ENCODE results near the gene SNX24.
"Not testable (repeated sequence)": the region's sequence is repeated elsewhere in the genome, so short reads cannot be mapped to it uniquely, and the experiment has no call there.

The SNX24 gene

GRCh38 chr5:122874179-122874875, 28.9 kb downstream of the SNX24 start:
- no peak for DNase-seq

GRCh38 chr5:122877518-122877917, 32.1 kb downstream of the SNX24 start:
- no peak for DNase-seq

- no peak for DNase-seq
Measured at GRCh38 chr5:122879076-122879475, 33.7 kb downstream of the SNX24 start.

- DNase-seq, result no peak
Measured at GRCh38 chr5:122880170-122880689, 34.8 kb downstream of the SNX24 start.

GRCh38 chr5:122880749-122881148, 35.3 kb downstream of the SNX24 start:
- no peak for DNase-seq

GRCh38 chr5:122882831-122883230, 37.4 kb downstream of the SNX24 start:
- no peak for DNase-seq

GRCh38 chr5:122885045-122885517, 39.7 kb downstream of the SNX24 start:
- DNase-seq, result no peak

- DNase-seq, result no peak
Measured at GRCh38 chr5:122885891-122886290, 40.5 kb downstream of the SNX24 start.

GRCh38 chr5:122895141-122895540, 49.7 kb downstream of the SNX24 start:
- DNase-seq, result no peak

GRCh38 chr5:122896598-122897282, 51.3 kb downstream of the SNX24 start:
- no peak for DNase-seq

GRCh38 chr5:122897283-122897602, 51.8 kb downstream of the SNX24 start:
- DNase-seq, result no peak

- no peak for DNase-seq
Measured at GRCh38 chr5:122901346-122901745, 55.9 kb downstream of the SNX24 start.

- no peak for DNase-seq
Measured at GRCh38 chr5:122902263-122902662, 56.9 kb downstream of the SNX24 start.

GRCh38 chr5:122906768-122907167, 61.4 kb downstream of the SNX24 start:
- DNase-seq, result no peak

- no peak for DNase-seq
Measured at GRCh38 chr5:122907276-122907675, 61.9 kb downstream of the SNX24 start.

- no peak for DNase-seq
Measured at GRCh38 chr5:122908108-122908507, 62.7 kb downstream of the SNX24 start.

GRCh38 chr5:122908662-122909061, 63.2 kb downstream of the SNX24 start:
- DNase-seq, result no peak

- DNase-seq, result no peak
Measured at GRCh38 chr5:122909470-122910100, 64.2 kb downstream of the SNX24 start.

- not testable (repeated sequence) for DNase-seq
Measured at GRCh38 chr5:122913436-122913835, 68.0 kb downstream of the SNX24 start.

- DNase-seq, result no peak
Measured at GRCh38 chr5:122915717-122916461, 70.5 kb downstream of the SNX24 start.

GRCh38 chr5:122916490-122916889, 71.1 kb downstream of the SNX24 start:
- no peak for DNase-seq

GRCh38 chr5:122919969-122920368, 74.6 kb downstream of the SNX24 start:
- DNase-seq, result no peak

- DNase-seq, result no peak
Measured at GRCh38 chr5:122921826-122922225, 76.4 kb downstream of the SNX24 start.
